ENCODE data around the gene ARHGEF17. TPM values are rescaled to one million over a fixed set of nuclear protein-coding genes. Genes with fewer than 3 reads are reported as not detected.

Gene ARHGEF17
- polyA plus RNA-seq, 2 of the 4 experiments (the other 2 are of a cell fraction): 7.0 to 16.2 TPM

- DNase-seq (ENCODE audit: low read depth in 1 of 2, low spot score in 1 of 2): peak; percentile 89 to 91
- 2% methylated on average over 19 of the region's 96 CpGs for WGBS (ENCODE audit: missing lambda C conversion rate)
- ChIA-PET CTCF (interaction anchor here (0.6 to 39.3 kb wide), 10 partner anchors 11 to 447 kb away, joined by 3 to 667 read pairs (median 3); no protein-coding TSS in a partner anchor), POLR2A (interaction anchor here (1.3 kb wide), 1 partner anchor 25 kb away, joined by 7 read pairs; no protein-coding TSS in a partner anchor)
- no peak for TF ChIP-seq MYC (IDR thresholded peaks at IDR 0.05; ENCODE audit: borderline replicate concordance, low read length)
- peak; percentile 38 to 44; a peak in 3 of 5 replicates for TF ChIP-seq RAD21 (conservative IDR thresholded peaks at IDR 0.05 in 1 of 2, IDR thresholded peaks at IDR 0.05 in 1 of 2)
- no peak for TF ChIP-seq FOSL2 (IDR thresholded peaks at IDR 0.05)
- TF ChIP-seq FOSL2 (CRISPR knock-in tag; IDR thresholded peaks at IDR 0.05): peak; percentile 73
- TF ChIP-seq BHLHE40 (IDR thresholded peaks at IDR 0.05; ENCODE audit: low read depth, low read length): no peak
- no peak for TF ChIP-seq POLR2AphosphoS2 (conservative IDR thresholded peaks at IDR 0.05; ENCODE audit: low read length)
- no peak for TF ChIP-seq EHMT2 (IDR thresholded peaks at IDR 0.05; ENCODE audit: low read depth)
- peak; percentile 49; the same call in 1 of the 2 replicates for TF ChIP-seq MAX (IDR thresholded peaks at IDR 0.05)
- TF ChIP-seq FOXS1 (CRISPR knock-in tag; IDR thresholded peaks at IDR 0.05): no peak
- TF ChIP-seq SMC3 (IDR thresholded peaks at IDR 0.05): peak; percentile 50; the same call in 1 of the 3 replicates
- TF ChIP-seq RCOR1 (IDR thresholded peaks at IDR 0.05; ENCODE audit: low read depth, low read length): no peak
- peak; percentile 82; the same call in 2 of the 3 replicates for TF ChIP-seq BCL3 (IDR thresholded peaks at IDR 0.05)
- peak; percentile 88 for TF ChIP-seq PHF8 (IDR thresholded peaks at IDR 0.05; ENCODE audit: borderline replicate concordance, low read depth)
- TF ChIP-seq HOXA7 (CRISPR knock-in tag; IDR thresholded peaks at IDR 0.05): no peak
- TF ChIP-seq ZNF302 (CRISPR knock-in tag; IDR thresholded peaks at IDR 0.05): no peak
- TF ChIP-seq JUN (IDR thresholded peaks at IDR 0.05): peak; percentile 71 to 80; a peak in 4 of 5 replicates
- TF ChIP-seq EHF (CRISPR knock-in tag; IDR thresholded peaks at IDR 0.05): no peak
- peak; percentile 98 for TF ChIP-seq POLR2A (IDR thresholded peaks at IDR 0.05; ENCODE audit: low read length)
- TF ChIP-seq CHD4 (IDR thresholded peaks at IDR 0.05; ENCODE audit: borderline replicate concordance): no peak
- TF ChIP-seq CTCF (IDR thresholded peaks at IDR 0.05): peak; percentile 73
- TF ChIP-seq GATA3 (IDR thresholded peaks at IDR 0.05; ENCODE audit: borderline replicate concordance): 0 out of 2 replicates have a peak, but pooled peaks have one; percentile 26
- no peak for TF ChIP-seq CHD2 (IDR thresholded peaks at IDR 0.05; ENCODE audit: low read length, partially characterized antibody)
- TF ChIP-seq MAZ (IDR thresholded peaks at IDR 0.05; ENCODE audit: borderline replicate concordance, low read depth, low read length): no peak
- TF ChIP-seq PBX3 (IDR thresholded peaks at IDR 0.05): 0 out of 2 replicates have a peak, but pooled peaks have one; percentile 46
- TF ChIP-seq HMGXB4 (CRISPR knock-in tag; IDR thresholded peaks at IDR 0.05; ENCODE audit: borderline replicate concordance): peak; percentile 58; the same call in 1 of the 2 replicates
- no peak for TF ChIP-seq HOXB13 (CRISPR knock-in tag; IDR thresholded peaks at IDR 0.05; ENCODE audit: low read depth)
- Histone ChIP-seq H3K4me2 (peak within 1 kb of the TSS; percentile 66), H3K27ac (peak within 1 kb of the TSS; percentile 75 to 93), H3K4me1 (peaks cover 23% of the 10 kb centered on the region), H3K9me3 (no peaks in the 10 kb centered on the region), H3K4me3 (peak within 1 kb of the TSS; percentile 59)
- peak; percentile 83 to 84 for ATAC-seq
- FAIRE-seq: no peak
Observed at GRCh38 chr11:73376160-73376802, 68.2 kb downstream of the ARHGEF17 start, which contains the start of gene RELT. TSS of gene RELT (plus strand) at chr11:73376399. CDS start at chr11:73389137, 12,738 bp downstream.

Measured in A549 (cell line).